HEK293 (cell line): ENCODE results near the gene SLC7A10.
A peak's percentile ranks its signal among the peaks of the same experiment; 100 is the strongest.

Experiments
- CTCF ChIA-PET: fragments of 350-600 bp; formaldehyde crosslinking; extraction: SDS; loops from one replicate; lab custom pipeline; 2021; ENCODE audit warnings: antibody characterized with exemption; lab: Yijun Ruan, JAX
- POLR2A ChIA-PET: fragments of 300-600 bp; formaldehyde crosslinking; extraction: SDS; loops from one replicate; lab custom pipeline; 2020; ENCODE audit warnings: antibody characterized with exemption, inconsistent platforms; lab: Yijun Ruan, JAX
- H3K27ac ChIP-seq: fragments of 200-500 bp; sonication (Bioruptor generic); 2 replicates; pipeline ENCODE4 v1.5.1; 2014; ENCODE audit warnings: low read depth, low read length, control low read depth, inconsistent platforms; ENCODE audit errors: extremely low read depth
- H3K36me3 ChIP-seq, 2 experiments: fragments of 200-500 bp in 1 of 2; sonication (Bioruptor generic) in 1 of 2; 1 replicate in 1 of 2; 2 replicates in 1 of 2; pipeline ENCODE4 v1.5.1; 2014 to 2017; ENCODE audit warnings: inconsistent platforms in 2 of 2, low read length in 2 of 2; ENCODE audit not compliant: control insufficient read depth in 2 of 2, insufficient read depth in 1 of 2
- H3K4me1 ChIP-seq: fragments of 200-500 bp; sonication (Bioruptor generic); 2 replicates; pipeline ENCODE4 v1.5.1; 2014; ENCODE audit warnings: mild to moderate bottlenecking, low read length, inconsistent platforms; ENCODE audit not compliant: control insufficient read depth, insufficient read depth
- H3K4me3 ChIP-seq: 2 replicates; pipeline ENCODE4 v1.5.1; 2011; ENCODE audit warnings: low read depth, mild to moderate bottlenecking, control low read depth, low read length, moderate library complexity
- H3K9me3 ChIP-seq: fragments of 200-500 bp; sonication (Bioruptor generic); 2 replicates; pipeline ENCODE4 v1.5.1; 2014; ENCODE audit warnings: low read depth, low read length, inconsistent platforms; ENCODE audit not compliant: control insufficient read depth, insufficient read depth
- BCL11A ChIP-seq: fragments of 450-650 bp; formaldehyde crosslinking; IDR thresholded peaks from 2 replicates; pipeline ENCODE4 v1.5.1; 2016; ENCODE audit warnings: low read depth, missing biosample characterization, missing genetic modification characterization
- HOXA7 ChIP-seq: sonication (generic); formaldehyde crosslinking; IDR thresholded peaks from 2 replicates; pipeline ENCODE4 v1.8.1; 2022; ENCODE audit warnings: missing genetic modification reagents, borderline replicate concordance
- KLF7 ChIP-seq: fragments of 450-650 bp; formaldehyde crosslinking; IDR thresholded peaks from 2 replicates; pipeline ENCODE4 v1.5.1; 2016; ENCODE audit warnings: missing biosample characterization, missing genetic modification characterization, borderline replicate concordance
- KLF8 ChIP-seq: fragments of 450-650 bp; formaldehyde crosslinking; IDR thresholded peaks from 2 replicates; pipeline ENCODE4 v1.5.1; 2016; ENCODE audit warnings: missing biosample characterization, missing genetic modification characterization
- SP2 ChIP-seq: fragments of 450-650 bp; formaldehyde crosslinking; IDR thresholded peaks from 2 replicates; pipeline ENCODE4 v1.5.1; 2016; ENCODE audit warnings: missing biosample characterization, missing genetic modification characterization
- ZEB2 ChIP-seq: fragments of 450-650 bp; formaldehyde crosslinking; IDR thresholded peaks from 2 replicates; pipeline ENCODE4 v1.5.1; 2016; ENCODE audit warnings: missing biosample characterization, missing genetic modification characterization
- ZFP41 ChIP-seq: fragments of 450-650 bp; formaldehyde crosslinking; IDR thresholded peaks from 2 replicates; pipeline ENCODE4 v1.5.1; 2016; ENCODE audit warnings: missing biosample characterization, missing genetic modification characterization, borderline replicate concordance
- ZNF112 ChIP-seq: fragments of 450-650 bp; formaldehyde crosslinking; IDR thresholded peaks from 2 replicates; pipeline ENCODE4 v1.5.0; 2017; ENCODE audit warnings: missing biosample characterization, missing genetic modification characterization
- ZNF138 ChIP-seq: fragments of 450-650 bp; formaldehyde crosslinking; IDR thresholded peaks from 2 replicates; pipeline ENCODE4 v1.5.1; 2016; ENCODE audit warnings: missing biosample characterization, missing genetic modification characterization, borderline replicate concordance
- ZNF146 ChIP-seq: fragments of 450-650 bp; formaldehyde crosslinking; IDR thresholded peaks from 2 replicates; pipeline ENCODE4 v1.5.1; 2016; ENCODE audit warnings: missing biosample characterization, missing genetic modification characterization
- ZNF157 ChIP-seq: fragments of 450-650 bp; formaldehyde crosslinking; IDR thresholded peaks from 2 replicates; pipeline ENCODE4 v1.5.1; 2016; ENCODE audit warnings: missing biosample characterization, missing genetic modification characterization
- ZNF184 ChIP-seq: fragments of 450-650 bp; IDR thresholded peaks from 2 replicates; pipeline ENCODE4 v1.5.1; 2018; ENCODE audit warnings: missing biosample characterization, mild to moderate bottlenecking, missing genetic modification characterization
- ZNF19 ChIP-seq: fragments of 450-650 bp; formaldehyde crosslinking; IDR thresholded peaks from 2 replicates; pipeline ENCODE4; 2016; ENCODE audit warnings: missing biosample characterization, missing genetic modification characterization, low read depth
- ZNF24 ChIP-seq: fragments of 450-650 bp; formaldehyde crosslinking; IDR thresholded peaks from 2 replicates; pipeline ENCODE4 v1.5.1; 2016; ENCODE audit warnings: missing biosample characterization, missing genetic modification characterization
- ZNF274 ChIP-seq, 2 experiments: fragments of 200-500 bp in 1 of 2; fragments of 450-650 bp in 1 of 2; sonication (Bioruptor generic) in 1 of 2; formaldehyde crosslinking in 1 of 2; IDR thresholded peaks; 2 replicates each; pipeline versions ENCODE4 v1.5.1 to v1.6.1; 2014 to 2016; ENCODE audit warnings: borderline replicate concordance in 1 of 2, inconsistent platforms in 1 of 2, low read length in 1 of 2, missing biosample characterization in 1 of 2, missing genetic modification characterization in 1 of 2
- ZNF324 ChIP-seq: fragments of 450-650 bp; formaldehyde crosslinking; IDR thresholded peaks from 2 replicates; pipeline ENCODE4 v1.5.1; 2016; ENCODE audit warnings: missing biosample characterization, missing genetic modification characterization
- ZNF391 ChIP-seq: fragments of 450-650 bp; formaldehyde crosslinking; IDR thresholded peaks from 2 replicates; pipeline ENCODE4 v1.5.1; 2016; ENCODE audit warnings: low read depth, missing biosample characterization, missing genetic modification characterization, borderline replicate concordance
- ZNF48 ChIP-seq: fragments of 450-650 bp; formaldehyde crosslinking; IDR thresholded peaks from 2 replicates; pipeline ENCODE4 v1.5.1; 2016; ENCODE audit warnings: missing biosample characterization, missing genetic modification characterization
- ZNF501 ChIP-seq: fragments of 450-650 bp; formaldehyde crosslinking; IDR thresholded peaks from 2 replicates; pipeline ENCODE4 v1.5.1; 2016; ENCODE audit warnings: missing biosample characterization, missing genetic modification characterization
- ZNF529 ChIP-seq: fragments of 450-650 bp; formaldehyde crosslinking; IDR thresholded peaks from 2 replicates; pipeline ENCODE4 v1.5.1; 2017; ENCODE audit warnings: missing genetic modification characterization, missing biosample characterization; ENCODE audit not compliant: insufficient replicate concordance
- ZNF596 ChIP-seq: fragments of 450-650 bp; IDR thresholded peaks from 2 replicates; pipeline ENCODE4 v1.5.0; 2018; ENCODE audit warnings: missing biosample characterization, mild to moderate bottlenecking, missing genetic modification characterization, moderate library complexity
- ZNF600 ChIP-seq: fragments of 450-650 bp; formaldehyde crosslinking; IDR thresholded peaks from 2 replicates; pipeline ENCODE4 v1.5.1; 2016; ENCODE audit warnings: missing biosample characterization, missing genetic modification characterization
- ZNF623 ChIP-seq: fragments of 450-650 bp; formaldehyde crosslinking; IDR thresholded peaks from 2 replicates; pipeline ENCODE4 v1.5.1; 2016; ENCODE audit warnings: missing biosample characterization, missing genetic modification characterization
- TF ChIP-seq, protein P1 (sequence below): fragments of 450-650 bp; formaldehyde crosslinking; IDR thresholded peaks from 2 replicates; pipeline ENCODE4 v1.5.1; 2017; ENCODE audit warnings: missing biosample characterization, missing genetic modification characterization
- TF ChIP-seq, protein P2 (sequence below): fragments of 450-650 bp; formaldehyde crosslinking; IDR thresholded peaks from 2 replicates; pipeline ENCODE4 v1.5.1; 2016; ENCODE audit warnings: missing biosample characterization, missing genetic modification characterization
- TF ChIP-seq, protein P3 (sequence below): fragments of 450-650 bp; formaldehyde crosslinking; IDR thresholded peaks from 2 replicates; pipeline ENCODE4 v1.5.1; 2016; ENCODE audit warnings: missing biosample characterization, missing genetic modification characterization
- TF ChIP-seq, protein P4 (sequence below): fragments of 450-650 bp; formaldehyde crosslinking; IDR thresholded peaks from 2 replicates; pipeline ENCODE4 v1.5.1; 2016; ENCODE audit warnings: missing biosample characterization, missing genetic modification characterization, borderline replicate concordance
- TF ChIP-seq, protein P5 (sequence below): fragments of 450-650 bp; formaldehyde crosslinking; optimal IDR thresholded peaks from 2 replicates; pipeline ENCODE3; 2016; ENCODE audit warnings: missing biosample characterization, mild to moderate bottlenecking, missing genetic modification characterization

SLC7A10 gene

DNA sequence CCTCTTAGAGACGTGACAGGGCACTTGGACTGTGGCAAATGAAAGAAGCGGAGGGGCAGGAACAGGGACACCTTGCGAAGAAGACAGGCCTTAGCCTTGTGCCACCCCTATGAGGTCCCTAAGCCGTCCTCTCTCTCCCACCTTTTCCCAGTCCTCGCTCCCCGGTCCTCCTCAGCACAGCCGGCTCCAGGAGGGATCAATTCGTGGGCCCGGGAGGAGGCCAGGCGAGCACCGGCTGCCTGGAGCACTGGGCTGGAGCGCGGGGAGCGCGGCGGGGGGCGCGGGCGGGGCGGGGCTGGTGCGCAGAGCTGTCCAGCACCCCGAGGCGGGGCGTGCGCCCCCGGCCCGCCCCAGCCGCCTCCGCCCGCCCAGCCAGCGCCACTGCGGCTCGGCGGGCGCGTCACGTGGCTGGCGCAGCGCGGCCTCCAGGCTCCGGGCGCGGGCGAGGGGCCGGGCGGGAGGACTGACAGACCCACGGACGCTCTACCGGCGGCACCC lies 31.7 kb downstream of the SLC7A10 start, which contains the start of gene LRP3:
TSS of gene LRP3 (plus strand) at position 466 of the 498 bp plus-strand sequence. CDS start 456 bp downstream, outside the sequence.
- CTCF ChIA-PET, result interaction anchor here (0.5 to 12.3 kb wide), 5 partner anchors 9 to 584 kb away, joined by 3 to 154 read pairs (median 30); no protein-coding TSS in a partner anchor
- Histone ChIP-seq H3K4me3 (peak within 1 kb of the TSS; percentile 47), H3K9me3 (no peaks in the 10 kb centered on the region), H3K36me3 (peaks cover 22 to 25% of the 10 kb centered on the region in 2 experiments), H3K27ac (peak within 1 kb of the TSS; percentile 95), H3K4me1 (peaks cover 15% of the 10 kb centered on the region)
- POLR2A ChIA-PET, result interaction anchor here (0.9 kb wide), 1 partner anchor 9 kb away, joined by 5 read pairs; no protein-coding TSS in a partner anchor
- TF ChIP-seq ZNF157 (tag by site-specific recombination) (no peak), ZNF146 (no peak), ZNF184 (tag by site-specific recombination) (no peak), ZNF112 (tag by site-specific recombination) (no peak), ZNF596 (tag by site-specific recombination) (no peak), ZNF501 (tag by site-specific recombination) (no peak), ZEB2 (tag by site-specific recombination) (0 out of 2 replicates have a peak, but pooled peaks have one; percentile 26), ZNF600 (tag by site-specific recombination) (0 out of 2 replicates have a peak, but pooled peaks have one; percentile 57), BCL11A (tag by site-specific recombination) (no peak), ZNF274 (IDR thresholded peaks at IDR 0.05; ENCODE audit: low read length) (no peak), ZNF274 (tag by site-specific recombination; IDR thresholded peaks at IDR 0.05; ENCODE audit: borderline replicate concordance) (no peak), ZNF48 (tag by site-specific recombination) (no peak), ZNF324 (tag by site-specific recombination) (no peak), KLF7 (tag by site-specific recombination) (no peak), SP2 (peak; percentile 22; the same call in 1 of the 2 replicates), ZNF138 (tag by site-specific recombination) (no peak), ZNF623 (tag by site-specific recombination) (no peak), HOXA7 (CRISPR knock-in tag) (no peak), ZNF19 (tag by site-specific recombination) (no peak), ZFP41 (tag by site-specific recombination) (no peak), ZNF24 (tag by site-specific recombination) (no peak), KLF8 (tag by site-specific recombination) (peak; percentile 29; the same call in 1 of the 2 replicates), ZNF529 (tag by site-specific recombination) (no peak), ZNF391 (0 out of 2 replicates have a peak, but pooled peaks have one; percentile 27)
- TF ChIP-seq, protein P1, sequence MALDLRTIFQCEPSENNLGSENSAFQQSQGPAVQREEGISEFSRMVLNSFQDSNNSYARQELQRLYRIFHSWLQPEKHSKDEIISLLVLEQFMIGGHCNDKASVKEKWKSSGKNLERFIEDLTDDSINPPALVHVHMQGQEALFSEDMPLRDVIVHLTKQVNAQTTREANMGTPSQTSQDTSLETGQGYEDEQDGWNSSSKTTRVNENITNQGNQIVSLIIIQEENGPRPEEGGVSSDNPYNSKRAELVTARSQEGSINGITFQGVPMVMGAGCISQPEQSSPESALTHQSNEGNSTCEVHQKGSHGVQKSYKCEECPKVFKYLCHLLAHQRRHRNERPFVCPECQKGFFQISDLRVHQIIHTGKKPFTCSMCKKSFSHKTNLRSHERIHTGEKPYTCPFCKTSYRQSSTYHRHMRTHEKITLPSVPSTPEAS (tag by site-specific recombination), result no peak
- TF ChIP-seq, protein P2, sequence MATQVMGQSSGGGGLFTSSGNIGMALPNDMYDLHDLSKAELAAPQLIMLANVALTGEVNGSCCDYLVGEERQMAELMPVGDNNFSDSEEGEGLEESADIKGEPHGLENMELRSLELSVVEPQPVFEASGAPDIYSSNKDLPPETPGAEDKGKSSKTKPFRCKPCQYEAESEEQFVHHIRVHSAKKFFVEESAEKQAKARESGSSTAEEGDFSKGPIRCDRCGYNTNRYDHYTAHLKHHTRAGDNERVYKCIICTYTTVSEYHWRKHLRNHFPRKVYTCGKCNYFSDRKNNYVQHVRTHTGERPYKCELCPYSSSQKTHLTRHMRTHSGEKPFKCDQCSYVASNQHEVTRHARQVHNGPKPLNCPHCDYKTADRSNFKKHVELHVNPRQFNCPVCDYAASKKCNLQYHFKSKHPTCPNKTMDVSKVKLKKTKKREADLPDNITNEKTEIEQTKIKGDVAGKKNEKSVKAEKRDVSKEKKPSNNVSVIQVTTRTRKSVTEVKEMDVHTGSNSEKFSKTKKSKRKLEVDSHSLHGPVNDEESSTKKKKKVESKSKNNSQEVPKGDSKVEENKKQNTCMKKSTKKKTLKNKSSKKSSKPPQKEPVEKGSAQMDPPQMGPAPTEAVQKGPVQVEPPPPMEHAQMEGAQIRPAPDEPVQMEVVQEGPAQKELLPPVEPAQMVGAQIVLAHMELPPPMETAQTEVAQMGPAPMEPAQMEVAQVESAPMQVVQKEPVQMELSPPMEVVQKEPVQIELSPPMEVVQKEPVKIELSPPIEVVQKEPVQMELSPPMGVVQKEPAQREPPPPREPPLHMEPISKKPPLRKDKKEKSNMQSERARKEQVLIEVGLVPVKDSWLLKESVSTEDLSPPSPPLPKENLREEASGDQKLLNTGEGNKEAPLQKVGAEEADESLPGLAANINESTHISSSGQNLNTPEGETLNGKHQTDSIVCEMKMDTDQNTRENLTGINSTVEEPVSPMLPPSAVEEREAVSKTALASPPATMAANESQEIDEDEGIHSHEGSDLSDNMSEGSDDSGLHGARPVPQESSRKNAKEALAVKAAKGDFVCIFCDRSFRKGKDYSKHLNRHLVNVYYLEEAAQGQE (tag by site-specific recombination), result peak; percentile 49
- TF ChIP-seq, protein P3, sequence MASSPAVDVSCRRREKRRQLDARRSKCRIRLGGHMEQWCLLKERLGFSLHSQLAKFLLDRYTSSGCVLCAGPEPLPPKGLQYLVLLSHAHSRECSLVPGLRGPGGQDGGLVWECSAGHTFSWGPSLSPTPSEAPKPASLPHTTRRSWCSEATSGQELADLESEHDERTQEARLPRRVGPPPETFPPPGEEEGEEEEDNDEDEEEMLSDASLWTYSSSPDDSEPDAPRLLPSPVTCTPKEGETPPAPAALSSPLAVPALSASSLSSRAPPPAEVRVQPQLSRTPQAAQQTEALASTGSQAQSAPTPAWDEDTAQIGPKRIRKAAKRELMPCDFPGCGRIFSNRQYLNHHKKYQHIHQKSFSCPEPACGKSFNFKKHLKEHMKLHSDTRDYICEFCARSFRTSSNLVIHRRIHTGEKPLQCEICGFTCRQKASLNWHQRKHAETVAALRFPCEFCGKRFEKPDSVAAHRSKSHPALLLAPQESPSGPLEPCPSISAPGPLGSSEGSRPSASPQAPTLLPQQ (tag by site-specific recombination), result peak; percentile 55; the same call in 1 of the 2 replicates
- TF ChIP-seq, protein P4, sequence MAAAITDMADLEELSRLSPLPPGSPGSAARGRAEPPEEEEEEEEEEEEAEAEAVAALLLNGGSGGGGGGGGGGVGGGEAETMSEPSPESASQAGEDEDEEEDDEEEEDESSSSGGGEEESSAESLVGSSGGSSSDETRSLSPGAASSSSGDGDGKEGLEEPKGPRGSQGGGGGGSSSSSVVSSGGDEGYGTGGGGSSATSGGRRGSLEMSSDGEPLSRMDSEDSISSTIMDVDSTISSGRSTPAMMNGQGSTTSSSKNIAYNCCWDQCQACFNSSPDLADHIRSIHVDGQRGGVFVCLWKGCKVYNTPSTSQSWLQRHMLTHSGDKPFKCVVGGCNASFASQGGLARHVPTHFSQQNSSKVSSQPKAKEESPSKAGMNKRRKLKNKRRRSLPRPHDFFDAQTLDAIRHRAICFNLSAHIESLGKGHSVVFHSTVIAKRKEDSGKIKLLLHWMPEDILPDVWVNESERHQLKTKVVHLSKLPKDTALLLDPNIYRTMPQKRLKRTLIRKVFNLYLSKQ, result no peak
- TF ChIP-seq, protein P5, sequence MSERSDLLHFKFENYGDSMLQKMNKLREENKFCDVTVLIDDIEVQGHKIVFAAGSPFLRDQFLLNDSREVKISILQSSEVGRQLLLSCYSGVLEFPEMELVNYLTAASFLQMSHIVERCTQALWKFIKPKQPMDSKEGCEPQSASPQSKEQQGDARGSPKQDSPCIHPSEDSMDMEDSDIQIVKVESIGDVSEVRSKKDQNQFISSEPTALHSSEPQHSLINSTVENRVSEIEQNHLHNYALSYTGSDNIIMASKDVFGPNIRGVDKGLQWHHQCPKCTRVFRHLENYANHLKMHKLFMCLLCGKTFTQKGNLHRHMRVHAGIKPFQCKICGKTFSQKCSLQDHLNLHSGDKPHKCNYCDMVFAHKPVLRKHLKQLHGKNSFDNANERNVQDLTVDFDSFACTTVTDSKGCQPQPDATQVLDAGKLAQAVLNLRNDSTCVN (tag by site-specific recombination), result peak; percentile 62
